ENCODE data around the gene KAZN. TPM values are rescaled to one million over a fixed set of nuclear protein-coding genes. Genes with fewer than 3 reads are reported as not detected.

The KAZN gene
- polyA plus RNA-seq, 1 donor from 2014 or later: 20.6 TPM

DNA sequence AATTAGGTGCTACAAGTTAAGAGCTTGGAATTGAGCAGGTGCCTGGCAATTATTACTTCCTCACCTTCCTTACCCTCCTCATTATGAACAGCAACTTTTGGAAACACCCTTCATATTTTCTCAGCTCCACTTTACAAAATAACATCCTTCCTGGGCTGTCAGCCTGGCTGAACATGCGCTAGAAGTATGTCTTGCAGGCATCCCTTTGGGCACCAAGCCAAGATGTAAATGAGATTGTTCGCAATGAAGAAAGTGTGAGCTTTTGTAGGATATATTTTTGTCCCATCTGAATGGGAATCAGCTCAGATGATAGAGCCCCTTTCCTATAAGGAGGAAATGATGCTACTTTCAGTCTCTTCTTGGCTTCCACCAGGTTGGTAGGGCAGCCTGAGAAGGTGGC, 245.9 kb downstream of the KAZN start:
- no peaks in the 10 kb centered on the region for H3K36me3 ChIP-seq (ENCODE audit: insufficient read depth, low read length)
- H3K9me2 ChIP-seq (ENCODE audit: insufficient read depth, low read length): no peaks in the 10 kb centered on the region
- no peak overlapping the region for H3K9ac ChIP-seq (ENCODE audit: low read length)
- TF ChIP-seq SMC3 (conservative IDR thresholded peaks at IDR 0.05; ENCODE audit: poor library complexity) (no peak), MXI1 (conservative IDR thresholded peaks at IDR 0.05; ENCODE audit: poor library complexity, severe bottlenecking) (no peak), EZH2 (IDR thresholded peaks at IDR 0.05; ENCODE audit: borderline replicate concordance, insufficient read depth, low read length, poor library complexity, severe bottlenecking) (no peak), POLR2AphosphoS5 (IDR thresholded peaks at IDR 0.05) (no peak), EP300 (conservative IDR thresholded peaks at IDR 0.05; ENCODE audit: poor library complexity, severe bottlenecking) (no peak), RAD21 (conservative IDR thresholded peaks at IDR 0.05) (no peak), TAF1 (IDR thresholded peaks at IDR 0.05; ENCODE audit: low read depth) (no peak)
- TF ChIP-seq, protein P1, sequence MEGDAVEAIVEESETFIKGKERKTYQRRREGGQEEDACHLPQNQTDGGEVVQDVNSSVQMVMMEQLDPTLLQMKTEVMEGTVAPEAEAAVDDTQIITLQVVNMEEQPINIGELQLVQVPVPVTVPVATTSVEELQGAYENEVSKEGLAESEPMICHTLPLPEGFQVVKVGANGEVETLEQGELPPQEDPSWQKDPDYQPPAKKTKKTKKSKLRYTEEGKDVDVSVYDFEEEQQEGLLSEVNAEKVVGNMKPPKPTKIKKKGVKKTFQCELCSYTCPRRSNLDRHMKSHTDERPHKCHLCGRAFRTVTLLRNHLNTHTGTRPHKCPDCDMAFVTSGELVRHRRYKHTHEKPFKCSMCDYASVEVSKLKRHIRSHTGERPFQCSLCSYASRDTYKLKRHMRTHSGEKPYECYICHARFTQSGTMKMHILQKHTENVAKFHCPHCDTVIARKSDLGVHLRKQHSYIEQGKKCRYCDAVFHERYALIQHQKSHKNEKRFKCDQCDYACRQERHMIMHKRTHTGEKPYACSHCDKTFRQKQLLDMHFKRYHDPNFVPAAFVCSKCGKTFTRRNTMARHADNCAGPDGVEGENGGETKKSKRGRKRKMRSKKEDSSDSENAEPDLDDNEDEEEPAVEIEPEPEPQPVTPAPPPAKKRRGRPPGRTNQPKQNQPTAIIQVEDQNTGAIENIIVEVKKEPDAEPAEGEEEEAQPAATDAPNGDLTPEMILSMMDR (IDR thresholded peaks at IDR 0.05; ENCODE audit: poor library complexity, severe bottlenecking): no peak
- TF ChIP-seq, protein P2, sequence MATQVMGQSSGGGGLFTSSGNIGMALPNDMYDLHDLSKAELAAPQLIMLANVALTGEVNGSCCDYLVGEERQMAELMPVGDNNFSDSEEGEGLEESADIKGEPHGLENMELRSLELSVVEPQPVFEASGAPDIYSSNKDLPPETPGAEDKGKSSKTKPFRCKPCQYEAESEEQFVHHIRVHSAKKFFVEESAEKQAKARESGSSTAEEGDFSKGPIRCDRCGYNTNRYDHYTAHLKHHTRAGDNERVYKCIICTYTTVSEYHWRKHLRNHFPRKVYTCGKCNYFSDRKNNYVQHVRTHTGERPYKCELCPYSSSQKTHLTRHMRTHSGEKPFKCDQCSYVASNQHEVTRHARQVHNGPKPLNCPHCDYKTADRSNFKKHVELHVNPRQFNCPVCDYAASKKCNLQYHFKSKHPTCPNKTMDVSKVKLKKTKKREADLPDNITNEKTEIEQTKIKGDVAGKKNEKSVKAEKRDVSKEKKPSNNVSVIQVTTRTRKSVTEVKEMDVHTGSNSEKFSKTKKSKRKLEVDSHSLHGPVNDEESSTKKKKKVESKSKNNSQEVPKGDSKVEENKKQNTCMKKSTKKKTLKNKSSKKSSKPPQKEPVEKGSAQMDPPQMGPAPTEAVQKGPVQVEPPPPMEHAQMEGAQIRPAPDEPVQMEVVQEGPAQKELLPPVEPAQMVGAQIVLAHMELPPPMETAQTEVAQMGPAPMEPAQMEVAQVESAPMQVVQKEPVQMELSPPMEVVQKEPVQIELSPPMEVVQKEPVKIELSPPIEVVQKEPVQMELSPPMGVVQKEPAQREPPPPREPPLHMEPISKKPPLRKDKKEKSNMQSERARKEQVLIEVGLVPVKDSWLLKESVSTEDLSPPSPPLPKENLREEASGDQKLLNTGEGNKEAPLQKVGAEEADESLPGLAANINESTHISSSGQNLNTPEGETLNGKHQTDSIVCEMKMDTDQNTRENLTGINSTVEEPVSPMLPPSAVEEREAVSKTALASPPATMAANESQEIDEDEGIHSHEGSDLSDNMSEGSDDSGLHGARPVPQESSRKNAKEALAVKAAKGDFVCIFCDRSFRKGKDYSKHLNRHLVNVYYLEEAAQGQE (IDR thresholded peaks at IDR 0.05; ENCODE audit: borderline replicate concordance): no peak
- no peak overlapping the region for H3K4me3 ChIP-seq (ENCODE audit: low read length)
- peaks cover 11% of the 10 kb centered on the region for H3K9me3 ChIP-seq (ENCODE audit: low read length)
- no peaks in the 10 kb centered on the region for H3K27me3 ChIP-seq (ENCODE audit: insufficient read depth, low read depth, low read length)
- H2AFZ ChIP-seq (ENCODE audit: low read depth, low read length): no peak overlapping the region
- no peak overlapping the region for H3K27ac ChIP-seq (ENCODE audit: low read length)
- H3K4me2 ChIP-seq (ENCODE audit: low read length): no peak overlapping the region
- H3K79me2 ChIP-seq (replicated peaks; ENCODE audit: insufficient read depth, low read length): no peaks in the 10 kb centered on the region
- no peaks in the 10 kb centered on the region for H3F3A ChIP-seq (ENCODE audit: insufficient read depth, low read length, poor library complexity, severe bottlenecking)
- H4K20me1 ChIP-seq (ENCODE audit: insufficient read depth): no peaks in the 10 kb centered on the region

DNA sequence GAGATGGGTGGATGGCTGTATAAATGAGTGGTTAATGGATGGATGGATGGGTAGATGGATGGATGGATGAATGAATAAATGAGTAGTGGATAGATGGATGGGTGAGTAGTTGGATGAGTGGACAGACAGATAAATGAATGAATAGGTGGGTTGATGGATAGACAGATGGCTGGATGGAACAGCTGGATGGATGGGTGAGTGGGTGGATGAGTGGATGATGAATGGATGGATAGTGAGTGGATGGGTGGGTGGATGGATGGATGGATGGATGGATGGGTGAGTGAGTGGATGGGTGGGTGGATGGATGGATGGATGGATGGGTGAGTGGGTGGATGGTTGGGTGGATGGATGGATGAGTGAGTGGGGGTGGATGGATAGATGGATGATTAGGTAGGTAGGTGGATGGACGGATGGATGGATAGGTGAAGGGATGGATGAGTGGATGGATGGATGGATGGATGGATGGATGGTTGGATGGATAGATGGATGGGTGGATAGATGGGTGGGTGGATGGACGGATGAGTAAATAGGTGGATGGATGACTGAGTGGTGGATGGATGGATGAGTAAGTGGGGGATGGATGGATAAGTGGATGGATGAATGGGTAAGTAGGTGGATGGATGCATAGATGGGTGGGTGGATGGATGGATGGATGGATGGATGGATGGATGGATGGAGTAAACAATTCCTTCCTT, 246.6 kb downstream of the KAZN start:
- Histone ChIP-seq H3F3A (ENCODE audit: insufficient read depth, low read length, poor library complexity, severe bottlenecking) (no peaks in the 10 kb centered on the region), H3K4me3 (ENCODE audit: low read length) (no peak overlapping the region), H3K9me3 (ENCODE audit: low read length) (peaks cover 11% of the 10 kb centered on the region), H3K9me2 (ENCODE audit: insufficient read depth, low read length) (no peaks in the 10 kb centered on the region), H3K36me3 (ENCODE audit: insufficient read depth, low read length) (no peaks in the 10 kb centered on the region), H4K20me1 (ENCODE audit: insufficient read depth) (no peaks in the 10 kb centered on the region), H2AFZ (ENCODE audit: low read depth, low read length) (no peak overlapping the region), H3K27me3 (ENCODE audit: insufficient read depth, low read depth, low read length) (no peaks in the 10 kb centered on the region), H3K9ac (ENCODE audit: low read length) (no peak overlapping the region), H3K27ac (ENCODE audit: low read length) (no peak overlapping the region), H3K79me2 (replicated peaks; ENCODE audit: insufficient read depth, low read length) (no peaks in the 10 kb centered on the region), H3K4me2 (ENCODE audit: low read length) (no peak overlapping the region)
- no peak for TF ChIP-seq EZH2 (IDR thresholded peaks at IDR 0.05; ENCODE audit: borderline replicate concordance, insufficient read depth, low read length, poor library complexity, severe bottlenecking)
- no peak for TF ChIP-seq POLR2AphosphoS5 (IDR thresholded peaks at IDR 0.05)
- TF ChIP-seq RAD21 (conservative IDR thresholded peaks at IDR 0.05): no peak
- no peak for TF ChIP-seq TAF1 (IDR thresholded peaks at IDR 0.05; ENCODE audit: low read depth)
- TF ChIP-seq MXI1 (conservative IDR thresholded peaks at IDR 0.05; ENCODE audit: poor library complexity, severe bottlenecking): no peak
- no peak for TF ChIP-seq SMC3 (conservative IDR thresholded peaks at IDR 0.05; ENCODE audit: poor library complexity)
- TF ChIP-seq, protein P2 (IDR thresholded peaks at IDR 0.05; ENCODE audit: borderline replicate concordance): no peak
- no peak for TF ChIP-seq EP300 (conservative IDR thresholded peaks at IDR 0.05; ENCODE audit: poor library complexity, severe bottlenecking)
- TF ChIP-seq, protein P1 (IDR thresholded peaks at IDR 0.05; ENCODE audit: poor library complexity, severe bottlenecking): no peak
